GM19238 (cell line): Measurements from ENCODE around the gene CYP8B1.
"Not testable (repeated sequence)": the region's sequence is repeated elsewhere in the genome, so short reads cannot be mapped to it uniquely, and the experiment has no call there.

Experiments used
- DNase-seq: peaks from one replicate; pipeline ENCODE4 v3.0.0; 2011; ENCODE audit warnings: low spot score; ENCODE audit not compliant: insufficient read length

CYP8B1 gene

GRCh38 chr3:42886294-42886822, 10.7 kb upstream of the CYP8B1 start:
- DNase-seq: no peak

GRCh38 chr3:42884324-42884723, 8.6 kb upstream of the CYP8B1 start:
- no peak for DNase-seq

GRCh38 chr3:42883251-42883930, 7.7 kb upstream of the CYP8B1 start:
- DNase-seq: not testable (repeated sequence)

GRCh38 chr3:42880601-42881451, 5.1 kb upstream of the CYP8B1 start:
- DNase-seq: peak; percentile 89

- no peak for DNase-seq
Observed at GRCh38 chr3:42880183-42880582, 4.5 kb upstream of the CYP8B1 start.

- no peak for DNase-seq
Observed at GRCh38 chr3:42877881-42878280, 2.2 kb upstream of the CYP8B1 start.

GRCh38 chr3:42876940-42877720, 1.5 kb upstream of the CYP8B1 start:
- DNase-seq: no peak

GRCh38 chr3:42876401-42876800, 722 bp upstream of the CYP8B1 start:
- no peak for DNase-seq

- no peak for DNase-seq
Observed at GRCh38 chr3:42874749-42875148, 930 bp downstream of the CYP8B1 start.

- DNase-seq: no peak
Observed at GRCh38 chr3:42873221-42873982, 2.3 kb downstream of the CYP8B1 start.

- no peak for DNase-seq
Observed at GRCh38 chr3:42872718-42873117, 3.0 kb downstream of the CYP8B1 start.

- no peak for DNase-seq
Observed at GRCh38 chr3:42871592-42872196, 4.0 kb downstream of the CYP8B1 start.

GRCh38 chr3:42868841-42869240, 6.8 kb downstream of the CYP8B1 start:
- no peak for DNase-seq

- no peak for DNase-seq
Observed at GRCh38 chr3:42867138-42867537, 8.5 kb downstream of the CYP8B1 start.

GRCh38 chr3:42865256-42865655, 10.4 kb downstream of the CYP8B1 start:
- DNase-seq: no peak

GRCh38 chr3:42864321-42864950, 11.2 kb downstream of the CYP8B1 start:
- DNase-seq: no peak

GRCh38 chr3:42856544-42856943, 19.1 kb downstream of the CYP8B1 start:
- DNase-seq: no peak

GRCh38 chr3:42855547-42856380, 19.9 kb downstream of the CYP8B1 start:
- no peak for DNase-seq

- no peak for DNase-seq
Observed at GRCh38 chr3:42855219-42855546, 20.5 kb downstream of the CYP8B1 start.
